Ecto neural progenitor cell (in vitro differentiated cells): ENCODE data around the gene MAP1LC3B2.
A peak's percentile ranks its signal among the peaks of the same experiment; 100 is the strongest.

Source experiments
- DNase-seq: peaks from one replicate; pipeline ENCODE4 v3.0.0-alpha.2; 2018; ENCODE audit warnings: low spot score

Gene MAP1LC3B2

GRCh38 chr12:116559162-116559935 is at the start of gene MAP1LC3B2:
Gene MAP1LC3B2, plus strand, starts transcription at chr12:116559381. Its CDS starts 16,562 bp downstream, at chr12:116575943.
- peak; percentile 63 for DNase-seq

GRCh38 chr12:116513944-116514343 is 45.2 kb upstream of the MAP1LC3B2 start:
- DNase-seq: no peak

GRCh38 chr12:116515684-116516083 is 43.5 kb upstream of the MAP1LC3B2 start:
- no peak for DNase-seq

GRCh38 chr12:116516657-116517056 is 42.5 kb upstream of the MAP1LC3B2 start:
- no peak for DNase-seq

GRCh38 chr12:116517431-116518045 is 41.6 kb upstream of the MAP1LC3B2 start:
- DNase-seq: no peak

GRCh38 chr12:116520225-116520760 is 38.9 kb upstream of the MAP1LC3B2 start:
- no peak for DNase-seq

GRCh38 chr12:116520801-116521471 is 38.2 kb upstream of the MAP1LC3B2 start:
- DNase-seq: no peak

- DNase-seq: no peak
Measured at GRCh38 chr12:116524311-116524710, 34.9 kb upstream of the MAP1LC3B2 start.

- DNase-seq: no peak
Measured at GRCh38 chr12:116524964-116525379, 34.2 kb upstream of the MAP1LC3B2 start.

- DNase-seq: no peak
Measured at GRCh38 chr12:116525418-116526001, 33.7 kb upstream of the MAP1LC3B2 start.

- no peak for DNase-seq
Measured at GRCh38 chr12:116528065-116528464, 31.1 kb upstream of the MAP1LC3B2 start.

- DNase-seq: no peak
Measured at GRCh38 chr12:116528498-116528897, 30.7 kb upstream of the MAP1LC3B2 start.

GRCh38 chr12:116529048-116529447 is 30.1 kb upstream of the MAP1LC3B2 start:
- DNase-seq: no peak

GRCh38 chr12:116529686-116530085 is 29.5 kb upstream of the MAP1LC3B2 start:
- DNase-seq: no peak

GRCh38 chr12:116532428-116532827 is 26.8 kb upstream of the MAP1LC3B2 start:
- DNase-seq: no peak

GRCh38 chr12:116532986-116533342 is 26.2 kb upstream of the MAP1LC3B2 start:
- no peak for DNase-seq

GRCh38 chr12:116533343-116534251 is 25.6 kb upstream of the MAP1LC3B2 start:
- DNase-seq: peak; percentile 97

- DNase-seq: peak; percentile 73
Measured at GRCh38 chr12:116534311-116535121, 24.7 kb upstream of the MAP1LC3B2 start.

GRCh38 chr12:116535241-116535640 is 23.9 kb upstream of the MAP1LC3B2 start:
- DNase-seq: no peak

GRCh38 chr12:116537101-116537904 is 21.9 kb upstream of the MAP1LC3B2 start:
- DNase-seq: no peak
